Transverse colon (tissue), 4 donors: ENCODE measurements around the gene C1QTNF6. TPM values are rescaled to one million over a fixed set of nuclear protein-coding genes. Genes with fewer than 3 reads are reported as not detected.

Experiments
- DNase-seq: peaks from one replicate; pipeline ENCODE4 v3.0.0-alpha.2; 2019
- H3K27ac ChIP-seq, 4 donors: fragments of 200-600 bp; sonication (generic); 2 replicates each; pipeline ENCODE4 v1.5.1; 2016 to 2018; ENCODE audit warnings: inconsistent platforms in 4 of 4
- H3K27me3 ChIP-seq: fragments of 200-600 bp; sonication (generic); 2 replicates; pipeline ENCODE4 v1.5.1; 2017; ENCODE audit warnings: inconsistent platforms
- H3K36me3 ChIP-seq, 4 donors: fragments of 200-600 bp; sonication (generic); 2 replicates each; pipeline ENCODE4 v1.5.1; 2017 to 2019; ENCODE audit warnings: inconsistent platforms in 4 of 4
- H3K4me1 ChIP-seq, 4 donors: fragments of 200-600 bp; sonication (generic); 2 replicates each; pipeline ENCODE4 v1.5.1; 2017 to 2020; ENCODE audit warnings: inconsistent platforms in 4 of 4
- H3K4me3 ChIP-seq, 4 donors: fragments of 200-600 bp; sonication (generic); 1 replicate in 1 of 4; 2 replicates in 3 of 4; pipeline versions ENCODE4 v1.5.1 to v1.6.1; 2017 to 2019; ENCODE audit warnings: inconsistent platforms in 4 of 4
- H3K9me3 ChIP-seq, 2 donors: fragments of 200-600 bp; sonication (generic); 2 replicates each; pipeline ENCODE4 v1.5.1; 2017 to 2019; ENCODE audit warnings: inconsistent platforms in 2 of 2
- EP300 ChIP-seq: sonication (generic); formaldehyde crosslinking; IDR thresholded peaks from one replicate; pipeline ENCODE4 v1.6.1; 2017; ENCODE audit warnings: antibody characterized with exemption, low read depth
- POLR2A ChIP-seq: fragments of 450-650 bp; IDR thresholded peaks from one replicate; pipeline ENCODE4 v1.6.1; 2016; ENCODE audit warnings: antibody characterized with exemption, mild to moderate bottlenecking, moderate library complexity
- POLR2AphosphoS5 ChIP-seq, 3 donors: sonication (generic); formaldehyde crosslinking; IDR thresholded peaks; one replicate each; pipeline ENCODE4 v1.6.1; 2016; ENCODE audit warnings: antibody characterized with exemption in 3 of 3
- WGBS, 2 donors: methylation state at CpG; one replicate each; pipeline ENCODE4 v1.1.5; 2018; ENCODE audit warnings: low coverage in 1 of 2; 5-methylcytosine and 5-hydroxymethylcytosine counted together
- in situ Hi-C, 4 donors: fragments of 200-750 bp; cut with MboI; loops; one replicate each; pipeline versions ENCODE4 v1.15.0 to v1.15.1; 2017; ENCODE audit warnings: low sequenced_read_pairs in 3 of 4, low pct_ligation_motif_present in 1 of 4, low pct_unique_long_range_greater_than_20kb in 1 of 4
- intact Hi-C: fragments of 100-400 bp; cut with DNase I; formaldehyde crosslinking; loops from one replicate; pipeline ENCODE4 v1.15.1; 2023; ENCODE audit warnings: low total_unique reads
- total RNA-seq, 4 donors: library from RNA; depleted of rRNA; stranded (reverse); fragments of >200 nt; gene quantifications; one replicate each; pipeline ENCODE4 v1.1.0, GENCODE V29; 2016
- TF ChIP-seq, protein P1 (sequence below), 5 experiments: fragments of 200-600 bp in 3 of 5; fragments of 450-650 bp in 2 of 5; sonication (generic) in 3 of 5; IDR thresholded peaks; 1 replicate in 2 of 5; 2 replicates in 3 of 5; pipeline ENCODE4 v1.5.1; 2016 to 2017; ENCODE audit warnings: antibody characterized with exemption in 5 of 5, inconsistent platforms in 3 of 5, mild to moderate bottlenecking in 2 of 5, moderate library complexity in 1 of 5

Gene C1QTNF6
- total RNA-seq, 4 donors from 2014 or later: 1.4 to 68.8 (median 7.5) TPM

DNA sequence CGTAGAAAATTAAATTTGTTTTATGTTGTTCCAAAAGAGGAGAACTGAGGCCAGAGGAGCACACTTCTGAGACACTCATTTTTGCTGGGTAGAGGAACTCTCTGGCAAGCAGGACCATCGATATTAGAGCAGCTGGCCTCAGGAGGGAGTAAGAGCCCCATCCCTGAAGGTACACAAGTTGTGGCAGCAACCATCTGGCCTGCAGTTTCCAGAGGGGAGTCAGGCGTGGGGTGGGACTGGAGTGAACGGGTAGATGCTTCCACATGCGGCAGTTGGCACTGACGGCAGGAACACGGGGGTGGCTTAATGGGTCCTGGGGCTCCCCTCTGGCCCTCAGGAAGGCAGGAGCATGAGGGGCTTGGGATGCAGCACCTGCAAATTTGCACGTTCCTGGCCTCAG is 37.4 kb upstream of the C1QTNF6 start:
- no peak for TF ChIP-seq EP300
- TF ChIP-seq, protein P1, sequence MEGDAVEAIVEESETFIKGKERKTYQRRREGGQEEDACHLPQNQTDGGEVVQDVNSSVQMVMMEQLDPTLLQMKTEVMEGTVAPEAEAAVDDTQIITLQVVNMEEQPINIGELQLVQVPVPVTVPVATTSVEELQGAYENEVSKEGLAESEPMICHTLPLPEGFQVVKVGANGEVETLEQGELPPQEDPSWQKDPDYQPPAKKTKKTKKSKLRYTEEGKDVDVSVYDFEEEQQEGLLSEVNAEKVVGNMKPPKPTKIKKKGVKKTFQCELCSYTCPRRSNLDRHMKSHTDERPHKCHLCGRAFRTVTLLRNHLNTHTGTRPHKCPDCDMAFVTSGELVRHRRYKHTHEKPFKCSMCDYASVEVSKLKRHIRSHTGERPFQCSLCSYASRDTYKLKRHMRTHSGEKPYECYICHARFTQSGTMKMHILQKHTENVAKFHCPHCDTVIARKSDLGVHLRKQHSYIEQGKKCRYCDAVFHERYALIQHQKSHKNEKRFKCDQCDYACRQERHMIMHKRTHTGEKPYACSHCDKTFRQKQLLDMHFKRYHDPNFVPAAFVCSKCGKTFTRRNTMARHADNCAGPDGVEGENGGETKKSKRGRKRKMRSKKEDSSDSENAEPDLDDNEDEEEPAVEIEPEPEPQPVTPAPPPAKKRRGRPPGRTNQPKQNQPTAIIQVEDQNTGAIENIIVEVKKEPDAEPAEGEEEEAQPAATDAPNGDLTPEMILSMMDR (IDR thresholded peaks at IDR 0.05): no peak
- TF ChIP-seq POLR2A: no peak
- no peak for TF ChIP-seq POLR2AphosphoS5 (IDR thresholded peaks at IDR 0.05)
- WGBS, 2 donors: 64 to 88% methylated on average over 1 to 8 of the region's 8 CpGs
- Histone ChIP-seq H3K4me1 (peaks cover 0 to 25% (median 7%) of the 10 kb centered on the region in 4 donors), H3K36me3 (no peaks in the 10 kb centered on the region), H3K9me3 (no peaks in the 10 kb centered on the region), H3K27me3 (no peaks in the 10 kb centered on the region), H3K4me3 (no peak overlapping the region), H3K27ac (no peak overlapping the region)
- intact Hi-C loops: no loop called here
- in situ Hi-C loops: no loop called here
- DNase-seq: peak; percentile 35

DNA sequence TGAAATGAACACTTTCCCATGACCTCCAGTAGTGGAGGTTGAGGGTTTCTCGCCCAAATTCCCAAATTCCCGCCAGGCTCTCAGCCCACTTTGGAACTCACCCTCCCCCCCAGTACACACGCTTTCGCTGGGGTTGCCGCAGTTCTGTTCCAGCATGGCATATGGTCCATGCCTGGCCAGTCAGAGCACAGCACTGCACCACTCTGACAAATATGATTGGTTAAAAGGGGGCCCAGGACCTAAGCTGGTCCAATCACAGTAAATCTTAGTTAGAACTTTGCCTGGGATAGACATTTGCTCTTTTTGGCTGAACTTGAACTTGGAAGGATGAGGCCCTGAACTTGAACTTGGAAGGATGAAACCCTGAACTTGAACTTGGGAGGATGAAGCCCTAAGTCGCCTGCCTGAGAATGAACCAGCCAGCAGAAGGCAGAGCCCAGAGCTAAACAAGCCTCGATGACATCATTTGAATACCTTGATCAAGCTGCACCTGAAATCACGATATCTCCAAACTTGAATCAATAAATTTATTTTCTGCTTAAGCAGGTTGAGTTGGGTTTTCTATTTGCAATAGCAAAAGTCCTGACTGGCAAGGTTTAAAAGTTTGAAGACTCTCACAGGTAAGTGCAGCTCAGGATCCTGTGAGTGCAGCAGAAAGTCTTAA is 36.8 kb upstream of the C1QTNF6 start:
- no peak overlapping the region for H3K4me3 ChIP-seq
- H3K27ac ChIP-seq: peak overlapping the region in 1 of 4 donors; percentile 55
- no peaks in the 10 kb centered on the region for H3K27me3 ChIP-seq
- H3K4me1 ChIP-seq: peaks cover 0 to 25% (median 7%) of the 10 kb centered on the region in 4 donors
- no peaks in the 10 kb centered on the region for H3K36me3 ChIP-seq
- TF ChIP-seq POLR2AphosphoS5 (IDR thresholded peaks at IDR 0.05) (no peak), POLR2A (no peak), EP300 (no peak)
- TF ChIP-seq, protein P1 (IDR thresholded peaks at IDR 0.05): no peak
- 75 to 77% methylated on average over 4 to 8 of the region's 8 CpGs for WGBS, 2 donors
- H3K9me3 ChIP-seq: no peaks in the 10 kb centered on the region
- intact Hi-C loops: no loop called here
- no peak for DNase-seq
- in situ Hi-C loops: loop anchor here in 1 of 4 donors (25.0 kb wide), 1 partner anchor 438 kb away; the partner anchor contains the start of gene IFT27

DNA sequence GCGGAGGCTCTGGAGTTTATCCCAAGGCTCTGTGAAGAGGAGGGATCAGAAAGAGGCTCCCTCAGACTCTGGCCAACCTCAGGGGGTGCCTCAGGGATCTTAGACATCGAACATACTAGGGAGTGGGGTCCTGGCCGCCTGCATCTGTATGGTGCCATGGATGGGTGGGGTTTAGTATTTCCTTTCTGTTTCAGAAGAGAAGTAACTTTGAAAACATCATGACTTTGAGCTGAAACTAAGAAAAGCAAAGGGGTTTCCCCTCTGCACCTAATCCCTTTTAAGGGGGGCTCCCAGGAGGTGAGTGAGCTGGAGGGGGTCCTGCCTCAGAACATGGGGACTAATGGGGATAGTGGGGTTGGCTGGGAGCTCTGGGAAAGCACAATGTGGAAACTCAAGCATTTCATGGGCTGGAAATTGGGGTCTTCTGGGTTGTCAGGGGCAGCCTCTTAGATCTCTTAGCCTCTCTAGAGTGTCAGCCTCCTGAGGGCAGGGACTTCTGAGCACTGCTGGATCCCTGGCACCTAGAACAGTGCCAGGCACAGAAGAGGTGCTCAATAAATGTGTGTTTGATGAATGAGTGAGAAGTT is 36.0 kb upstream of the C1QTNF6 start:
- no peaks in the 10 kb centered on the region for H3K36me3 ChIP-seq
- intact Hi-C loops: no loop called here
- no peak overlapping the region for H3K4me3 ChIP-seq
- no peak for DNase-seq
- 66 to 100% methylated on average over 1 to 3 of the region's 3 CpGs for WGBS, 2 donors
- H3K27ac ChIP-seq: peak overlapping the region; percentile 16 to 72 (median 27)
- TF ChIP-seq, protein P1 (IDR thresholded peaks at IDR 0.05): no peak
- TF ChIP-seq POLR2A (no peak), POLR2AphosphoS5 (IDR thresholded peaks at IDR 0.05) (no peak), EP300 (no peak)
- no peaks in the 10 kb centered on the region for H3K9me3 ChIP-seq
- H3K27me3 ChIP-seq: no peaks in the 10 kb centered on the region
- peaks cover 0 to 17% (median 0%) of the 10 kb centered on the region in 4 donors for H3K4me1 ChIP-seq
- in situ Hi-C loops: loop anchor here in 1 of 4 donors (25.0 kb wide), 1 partner anchor 437 kb away; the partner anchor contains the start of gene IFT27

DNA sequence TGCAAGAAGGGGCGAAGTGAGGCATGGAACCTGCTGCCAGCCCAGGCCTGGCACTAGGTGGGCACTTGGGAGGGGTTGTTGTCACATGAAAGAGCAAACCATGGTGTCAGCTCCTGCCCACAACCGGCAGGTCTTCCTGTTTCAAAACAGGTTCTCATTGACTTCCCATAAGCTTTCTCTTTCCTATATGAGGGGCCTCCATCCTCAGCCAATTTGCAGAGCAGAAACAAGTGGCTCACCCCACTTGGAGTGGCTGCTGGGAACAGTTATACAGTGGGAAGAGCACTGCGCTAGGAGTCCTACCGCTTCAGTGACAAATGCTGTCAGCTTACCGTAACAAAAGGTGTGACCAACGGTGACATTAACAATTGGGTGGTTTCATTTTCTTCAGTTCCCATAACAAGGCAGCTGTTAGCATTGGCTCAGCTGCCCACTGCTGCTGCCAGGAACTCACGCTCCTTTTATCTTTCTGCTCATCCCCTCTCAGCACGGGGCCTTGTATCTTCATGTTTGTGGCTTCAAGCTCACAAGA is 34.5 kb upstream of the C1QTNF6 start:
- no peaks in the 10 kb centered on the region for H3K36me3 ChIP-seq
- intact Hi-C loops (no loop called here), in situ Hi-C loops (loop anchor here in 1 of 4 donors (25.0 kb wide), 1 partner anchor 435 kb away; the partner anchor contains the start of gene IFT27)
- peak overlapping the region; percentile 21 to 72 (median 45) for H3K27ac ChIP-seq
- no peak overlapping the region for H3K4me3 ChIP-seq
- peaks cover 0 to 3% (median 0%) of the 10 kb centered on the region in 4 donors for H3K4me1 ChIP-seq
- H3K9me3 ChIP-seq: no peaks in the 10 kb centered on the region
- H3K27me3 ChIP-seq: no peaks in the 10 kb centered on the region
- no peak for TF ChIP-seq POLR2A
- 47 to 63% methylated on average over 3 to 8 of the region's 8 CpGs for WGBS, 2 donors
- DNase-seq: peak; percentile 28
